K562 treated with DMSO at 1 percent for 12 hours (cell line): ENCODE results near the gene INHBC. TPM values are rescaled to one million over a fixed set of nuclear protein-coding genes. Genes with fewer than 3 reads are reported as not detected.

ENCODE experiments used
- total RNA-seq: library from RNA; unstranded; fragments of 300-600 nt; gene quantifications from 2 replicates; pipeline ENCODE4 v1.2.3, GENCODE V29; 2022; ENCODE audit not compliant: insufficient read depth

INHBC gene
- 0.97 TPM in 1 of 2 replicates, not detected in the other for total RNA-seq

GRCh38 chr12:57434517-57435223, at the start of gene INHBC:
Gene INHBC, plus strand, starts transcription at chr12:57434784. Its CDS starts 103 bp downstream, at chr12:57434887.

DNA sequence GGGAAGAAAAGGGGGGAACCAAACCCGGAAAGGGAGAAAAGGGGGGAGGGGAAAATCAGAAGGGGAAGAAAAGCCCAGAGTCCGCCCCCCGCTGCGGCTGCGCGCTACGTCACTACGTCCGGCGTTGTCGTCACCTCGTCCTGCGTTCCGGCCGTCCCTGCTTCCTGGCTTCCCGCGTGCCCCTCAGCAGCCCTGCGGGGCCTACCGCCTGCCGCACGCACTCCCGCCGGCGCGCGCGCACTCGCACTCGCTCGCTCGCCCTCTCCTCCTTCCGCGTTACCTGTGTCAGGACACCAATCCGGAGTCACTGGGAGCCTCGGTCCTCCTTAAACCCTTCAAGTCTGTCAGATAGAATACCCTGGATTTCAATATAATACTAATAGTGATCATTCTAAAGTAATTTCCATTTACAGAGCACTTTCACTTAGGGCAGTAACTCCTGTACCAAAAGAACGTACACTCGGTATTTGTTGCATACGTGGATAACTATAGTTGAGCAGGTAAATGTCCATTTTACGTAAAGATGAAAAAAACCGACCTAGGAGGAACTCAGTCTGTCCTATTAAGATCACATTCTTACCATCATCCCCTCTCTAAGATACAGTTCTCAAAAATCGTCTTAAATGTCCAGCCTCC, 3.5 kb upstream of the INHBC start, which contains the start of gene R3HDM2:
Gene R3HDM2, minus strand, starts transcription at position 113 of the 636 bp plus-strand sequence. CDS start 120,615 bp downstream, outside the sequence.

DNA sequence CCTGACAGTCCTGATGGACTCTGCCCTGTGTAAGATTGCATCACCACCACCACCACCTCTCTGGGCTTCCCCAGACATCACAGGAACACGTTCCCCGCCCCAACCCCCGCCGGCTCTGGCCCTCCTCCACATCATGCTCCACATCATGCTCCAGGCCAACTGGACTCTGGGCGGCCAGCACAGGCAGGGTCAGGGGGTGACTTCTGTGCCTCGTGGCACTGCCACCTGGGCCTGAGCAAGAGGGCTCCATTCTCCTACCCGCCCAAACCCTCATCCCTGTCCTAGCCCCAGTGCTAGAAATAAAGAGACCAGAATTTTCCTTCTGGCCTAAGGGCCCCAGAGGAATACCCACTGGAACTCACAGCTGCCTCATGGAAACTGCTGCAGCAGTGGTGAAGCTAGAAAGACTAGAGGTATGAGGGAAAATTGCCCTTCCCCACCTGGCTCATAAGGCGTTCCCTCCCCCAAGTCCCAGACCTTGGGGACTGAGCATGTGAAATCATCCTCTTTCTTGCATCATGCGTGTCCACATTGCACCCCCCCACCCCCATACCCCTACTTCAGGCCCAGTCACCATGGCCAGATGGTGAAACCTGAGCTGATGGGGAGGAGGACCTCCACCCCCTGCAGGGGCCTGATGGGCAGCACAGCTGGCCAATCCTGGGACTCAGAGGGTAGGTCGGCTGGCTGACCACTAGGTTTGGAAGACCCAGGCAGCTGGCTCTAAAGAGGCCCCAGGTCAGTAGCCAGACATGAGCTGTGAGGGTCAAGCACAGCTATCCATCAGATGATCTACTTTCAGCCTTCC, 20.2 kb downstream of the INHBC start, which contains the start of gene INHBE:
Gene INHBE, plus strand, starts transcription at position 742 of the 808 bp plus-strand sequence. CDS start 230 bp downstream, outside the sequence.

GRCh38 chr12:57459750-57460467, 25.3 kb downstream of the INHBC start, which contains the start of gene GLI1:
Gene GLI1, plus strand, starts transcription at chr12:57459785. Its CDS starts 3,907 bp downstream, at chr12:57463692.

GRCh38 chr12:57479376-57480115, 45.0 kb downstream of the INHBC start, which contains the start of gene ARHGAP9:
Gene ARHGAP9, minus strand, starts transcription at chr12:57479866. Its CDS starts 460 bp downstream, at chr12:57479406.

GRCh38 chr12:57487597-57488401, 53.2 kb downstream of the INHBC start, which contains the start of gene MARS1:
Gene MARS1, plus strand, starts transcription at chr12:57488068. Its CDS starts 23 bp downstream, at chr12:57488091.

Other genes with a start within 250 kb of the INHBC start
- 10.6 and 11.7 TPM in 2 replicates for gene NXPH4, start 218.0 kb upstream of the INHBC start, total RNA-seq
- gene SHMT2, start 205.1 kb upstream of the INHBC start, total RNA-seq = 394 and 460 TPM in 2 replicates
- 5.1 and 9.5 TPM in 2 replicates for gene STAC3, start 183.6 kb upstream of the INHBC start, total RNA-seq
- gene R3HDM2, start 3.7 kb upstream of the INHBC start, total RNA-seq = 11.4 and 26.3 TPM in 2 replicates
- 44.7 and 60.8 TPM in 2 replicates for gene INHBE, start 20.5 kb downstream of the INHBC start, total RNA-seq
- 0.49 and 3.3 TPM in 2 replicates for gene GLI1, start 25.0 kb downstream of the INHBC start, total RNA-seq
- gene ARHGAP9, start 45.1 kb downstream of the INHBC start, total RNA-seq = 7.4 and 10.8 TPM in 2 replicates
- 373 and 994 TPM in 2 replicates for gene MARS1, start 53.3 kb downstream of the INHBC start, total RNA-seq
- 211 and 237 TPM in 2 replicates for gene DDIT3, start 85.7 kb downstream of the INHBC start, total RNA-seq
- 9.5 and 30.4 TPM in 2 replicates for gene MBD6, start 88.0 kb downstream of the INHBC start, total RNA-seq
- gene DCTN2, start 112.4 kb downstream of the INHBC start, total RNA-seq = 159 and 198 TPM in 2 replicates
- gene KIF5A, start 115.3 kb downstream of the INHBC start, total RNA-seq = 2.2 and 13.9 TPM in 2 replicates
- 14.9 and 38.4 TPM in 2 replicates for gene PIP4K2C, start 156.4 kb downstream of the INHBC start, total RNA-seq
- gene DTX3, start 170.0 kb downstream of the INHBC start, total RNA-seq = not detected in 2 replicates
- gene ARHGEF25, start 176.7 kb downstream of the INHBC start, total RNA-seq = 8.4 and 14.2 TPM in 2 replicates
- 19.6 and 67.1 TPM in 2 replicates for gene B4GALNT1, start 198.4 kb downstream of the INHBC start, total RNA-seq